Left ventricle myocardium superior (tissue), 1 donor: ENCODE data around the gene SLC9A7. TPM values are rescaled to one million over a fixed set of nuclear protein-coding genes. Genes with fewer than 3 reads are reported as not detected.

Experiments
- ATAC-seq: fragments of 200-7000 bp; cut with Tn5 transposase; one replicate; pipeline ENCODE4 v1.9.1; 2020; ENCODE audit warnings: mild to moderate bottlenecking, moderate library complexity
- DNase-seq: peaks from one replicate; pipeline ENCODE4 v3.0.0-alpha.2; 2020
- intact Hi-C: fragments of 100-400 bp; cut with micrococcal nuclease; formaldehyde crosslinking; loops from one replicate; pipeline ENCODE4 v1.11.0; 2022
- total RNA-seq: library from RNA; stranded (reverse); fragmentation: NEBNext Ultra II Directional; extraction: Animal tissue kit (Norgen Biotek cat#: 25700); gene quantifications from one replicate; pipeline ENCODE4 v1.2.1, GENCODE V29; 2021
- donor health status: DM: no; HTN: yes; CAD: no; lungs with severe emphysema.

Gene SLC9A7
- total RNA-seq, 1 donor from 2014 or later = 4.6 TPM

GRCh38 chrX:46666831-46667230, 92.1 kb downstream of the SLC9A7 start:
- DNase-seq = no peak
- intact Hi-C loops = no loop called here
- no peak for ATAC-seq

- ATAC-seq (no peak), DNase-seq (no peak)
- intact Hi-C loops = no loop called here
These were observed 93.4 kb downstream of the SLC9A7 start for GRCh38 chrX:46665232-46666152.

GRCh38 chrX:46662188-46662958, 96.5 kb downstream of the SLC9A7 start:
- intact Hi-C loops = no loop called here
- ATAC-seq (no peak), DNase-seq (no peak)

GRCh38 chrX:46653482-46653881, 105.4 kb downstream of the SLC9A7 start:
- DNase-seq (no peak), ATAC-seq (no peak)
- intact Hi-C loops = no loop called here

- peak; percentile 95 for ATAC-seq
- intact Hi-C loops = loop anchor here (10.0 kb wide), 1 partner anchor 85 kb away; no protein-coding TSS in a partner anchor
- DNase-seq = peak; percentile 56
These were observed 109.3 kb downstream of the SLC9A7 start for GRCh38 chrX:46649421-46650260.

DNA sequence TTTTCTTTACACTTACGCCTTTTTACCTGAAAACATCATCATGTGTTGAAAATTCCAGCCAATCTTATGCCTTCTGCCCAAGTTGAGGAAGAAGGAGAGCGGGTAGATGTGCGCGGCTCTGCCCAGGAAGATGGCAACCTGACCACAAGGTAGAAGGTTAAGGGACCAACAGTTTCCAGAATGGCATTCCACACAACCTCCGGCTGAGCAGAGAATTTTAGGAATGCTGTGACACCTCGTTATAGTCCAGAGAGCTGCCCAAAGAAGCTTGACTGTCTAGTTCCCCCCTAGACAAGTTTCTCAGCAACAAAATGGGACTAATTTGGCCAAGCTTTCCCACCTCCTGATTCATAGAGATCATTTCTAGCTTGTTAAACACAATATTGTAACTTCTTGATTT, 110.3 kb downstream of the SLC9A7 start:
- no peak for ATAC-seq
- intact Hi-C loops = loop anchor here (10.0 kb wide), 1 partner anchor 84 kb away; no protein-coding TSS in a partner anchor
- DNase-seq = no peak

DNA sequence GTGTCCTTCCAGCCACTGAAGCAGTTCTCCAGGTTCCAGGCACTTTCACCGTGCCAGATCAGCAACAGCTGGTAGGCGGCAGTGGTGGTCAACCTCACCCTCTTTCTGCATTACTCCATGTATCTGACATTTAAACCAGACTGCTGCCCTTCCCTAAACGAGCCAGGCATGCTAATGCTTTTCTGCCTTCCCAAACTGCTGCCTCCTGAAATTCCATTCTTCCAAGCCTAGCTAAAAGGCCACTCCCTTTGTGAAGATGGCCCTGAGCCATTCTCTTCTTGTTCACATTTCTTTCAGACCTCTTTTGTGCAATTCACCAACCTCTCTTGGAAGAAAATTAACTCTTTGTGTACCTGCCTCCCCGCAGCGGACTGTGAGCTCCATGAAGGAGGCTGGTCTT, 111.7 kb downstream of the SLC9A7 start:
- DNase-seq (no peak), ATAC-seq (no peak)
- intact Hi-C loops = loop anchor here (10.0 kb wide), 1 partner anchor 82 kb away; no protein-coding TSS in a partner anchor

GRCh38 chrX:46645614-46646013, 113.3 kb downstream of the SLC9A7 start:
- DNase-seq (no peak), ATAC-seq (no peak)
- intact Hi-C loops = loop anchor here (10.0 kb wide), 1 partner anchor 81 kb away; no protein-coding TSS in a partner anchor

DNA sequence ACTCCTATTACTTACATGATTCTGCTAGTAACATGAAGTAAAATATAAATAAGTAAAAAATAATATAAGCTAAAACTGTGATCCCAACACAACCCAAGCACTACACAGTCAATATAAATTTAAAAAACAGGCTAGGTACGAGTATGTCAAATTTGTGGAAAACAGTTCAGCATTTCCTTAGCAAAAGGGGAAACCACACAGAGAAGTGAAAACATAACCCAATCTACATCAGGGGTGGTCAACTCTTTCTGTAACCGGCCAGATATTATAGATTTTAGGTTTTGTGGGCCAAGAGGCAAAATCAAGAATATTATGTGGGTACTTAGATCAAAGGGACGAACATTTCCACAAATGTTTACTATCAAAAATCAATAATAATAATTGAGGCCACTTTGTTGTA, 115.3 kb downstream of the SLC9A7 start:
- DNase-seq = no peak
- no peak for ATAC-seq
- intact Hi-C loops = loop anchor here (10.0 kb wide), 1 partner anchor 79 kb away; no protein-coding TSS in a partner anchor

GRCh38 chrX:46642145-46642544, 116.8 kb downstream of the SLC9A7 start:
- ATAC-seq (peak; percentile 92), DNase-seq (peak; percentile 35)
- intact Hi-C loops = loop anchor here (10.0 kb wide), 1 partner anchor 77 kb away; no protein-coding TSS in a partner anchor

- no peak for DNase-seq
- ATAC-seq = no peak
- intact Hi-C loops = no loop called here
These were observed 121.0 kb downstream of the SLC9A7 start for GRCh38 chrX:46637938-46638337.

DNA sequence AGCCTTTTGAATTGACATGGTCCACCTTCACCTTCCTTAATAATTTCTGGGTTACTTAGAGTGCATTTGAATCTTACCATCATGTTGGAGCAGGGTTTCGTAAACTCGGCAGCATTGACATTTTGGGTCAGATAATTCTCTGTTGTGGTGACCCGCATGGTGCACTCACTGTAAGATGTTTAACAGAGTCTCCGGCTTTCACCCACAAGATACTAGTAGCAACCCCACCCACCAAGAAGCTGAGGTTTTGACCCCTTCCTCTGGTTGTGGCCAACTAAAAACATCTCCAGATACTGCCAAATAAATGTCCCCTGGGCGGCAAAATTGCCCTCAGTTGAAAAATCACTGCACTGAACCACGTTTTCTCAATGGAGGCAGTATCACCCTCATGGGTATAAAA, 122.7 kb downstream of the SLC9A7 start:
- intact Hi-C loops = no loop called here
- ATAC-seq (no peak), DNase-seq (no peak)

GRCh38 chrX:46635186-46635585, 123.7 kb downstream of the SLC9A7 start:
- intact Hi-C loops = no loop called here
- DNase-seq (no peak), ATAC-seq (no peak)

DNA sequence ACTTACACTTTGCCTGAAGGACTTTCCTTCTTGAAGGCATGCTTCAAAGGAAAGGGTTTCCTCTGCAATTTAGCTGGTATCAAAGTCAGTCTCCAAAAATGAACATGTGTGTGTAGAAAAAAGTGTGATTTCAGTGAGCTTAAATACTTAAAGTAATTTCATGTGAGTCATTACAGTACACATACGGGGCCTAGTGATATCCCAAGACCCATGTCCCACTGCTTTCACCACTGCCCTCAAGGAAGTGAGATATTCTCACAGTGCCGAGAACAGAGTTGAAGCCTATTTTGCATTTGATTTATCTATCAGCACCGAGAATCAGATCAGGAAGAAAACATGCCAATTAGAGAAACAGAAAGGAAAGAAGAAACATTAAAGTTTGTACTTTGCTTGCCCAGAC, 124.3 kb downstream of the SLC9A7 start:
- ATAC-seq = no peak
- intact Hi-C loops = no loop called here
- no peak for DNase-seq

- intact Hi-C loops = no loop called here
- ATAC-seq = no peak
These were observed 128.8 kb downstream of the SLC9A7 start for GRCh38 chrX:46630141-46630540.

DNA sequence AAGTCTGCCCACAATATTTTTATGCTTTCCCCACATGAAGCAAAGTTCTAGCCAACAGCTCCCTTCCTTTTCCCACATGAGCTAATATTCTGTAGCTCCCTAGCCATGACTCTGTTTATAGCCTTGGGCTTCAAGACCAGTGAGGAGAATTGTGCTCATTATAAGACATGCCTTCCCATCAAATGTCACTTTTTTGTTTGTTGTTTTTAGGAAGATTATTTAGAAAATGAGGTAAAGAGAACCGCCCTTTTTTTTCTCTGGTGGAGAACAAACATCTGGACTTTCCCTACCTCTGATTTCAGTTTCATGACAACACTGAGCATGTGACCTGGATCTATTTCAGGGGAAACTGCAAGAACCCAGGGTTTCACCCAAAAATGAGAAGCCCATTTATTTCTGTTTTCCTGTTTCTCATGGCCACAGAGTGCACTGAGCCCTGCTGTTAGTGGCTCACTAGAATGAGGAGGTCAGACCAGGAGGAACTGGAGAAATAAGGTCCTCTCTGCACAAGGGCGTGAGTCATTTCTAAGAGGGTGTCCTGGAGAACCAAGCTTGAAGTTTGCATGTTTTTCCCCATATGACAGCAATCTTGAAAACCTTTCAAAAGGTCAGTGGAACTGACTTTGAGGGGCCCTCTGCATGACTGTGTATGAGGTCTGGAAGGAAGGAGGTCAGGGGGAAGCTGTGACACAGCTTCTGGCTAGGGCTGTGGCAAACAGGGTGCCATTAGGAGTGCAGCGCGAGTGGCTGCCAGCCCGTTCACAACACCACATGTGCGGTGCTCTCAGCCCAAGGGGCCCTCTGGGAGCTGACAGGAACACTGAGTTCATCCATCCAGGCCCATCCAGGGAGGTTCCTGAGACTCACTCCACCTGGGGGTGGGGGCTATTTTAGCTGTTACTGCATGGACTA, 130.2 kb downstream of the SLC9A7 start:
- intact Hi-C loops = no loop called here
- DNase-seq (peak; percentile 81), ATAC-seq (peak; percentile 86)

More at GRCh38 chrX:46630141-46630540, 128.8 kb downstream of the SLC9A7 start:
- no peak for DNase-seq

- ATAC-seq (peak; percentile 56), DNase-seq (peak; percentile 45)
- intact Hi-C loops = no loop called here
These were observed 131.1 kb downstream of the SLC9A7 start for GRCh38 chrX:46627711-46628419.
